Liver (tissue), 9 donors: Measurements from ENCODE around the gene NAMPT. TPM values are rescaled to one million over a fixed set of nuclear protein-coding genes. Genes with fewer than 3 reads are reported as not detected.

Experiments
- DNase-seq: peaks from one replicate; pipeline ENCODE4 v3.0.0-alpha.2; 2017; ENCODE audit warnings: low spot score
- H3K27ac ChIP-seq, 2 donors: one replicate each; pipeline ENCODE4 v1.7.0; 2013; ENCODE audit warnings: inconsistent platforms in 2 of 2, low read length in 2 of 2, control low read depth in 1 of 2, low read depth in 1 of 2, mild to moderate bottlenecking in 1 of 2
- H3K27me3 ChIP-seq, 4 donors: one replicate each; pipeline versions ENCODE4 v1.6.1 to v1.7.0; 2013; ENCODE audit warnings: low read length in 3 of 4, inconsistent platforms in 1 of 4, mild to moderate bottlenecking in 1 of 4, moderate library complexity in 1 of 4; ENCODE audit not compliant: control insufficient read depth in 4 of 4, insufficient read depth in 4 of 4
- H3K36me3 ChIP-seq, 4 donors: one replicate each; pipeline versions ENCODE4 v1.6.1 to v1.7.0; 2013; ENCODE audit warnings: low read length in 3 of 4, mild to moderate bottlenecking in 3 of 4, low read depth in 1 of 4, moderate library complexity in 1 of 4; ENCODE audit not compliant: control insufficient read depth in 4 of 4, insufficient read depth in 3 of 4
- H3K4me1 ChIP-seq, 4 donors: one replicate each; pipeline versions ENCODE4 v1.6.1 to v1.7.0; 2013; ENCODE audit warnings: low read length in 3 of 4, mild to moderate bottlenecking in 3 of 4, moderate library complexity in 1 of 4; ENCODE audit not compliant: control insufficient read depth in 4 of 4, insufficient read depth in 4 of 4
- H3K4me3 ChIP-seq, 3 donors: one replicate each; pipeline versions ENCODE4 v1.6.1 to v1.7.0; 2013; ENCODE audit warnings: low read length in 3 of 3, control low read depth in 1 of 3, low read depth in 1 of 3, mild to moderate bottlenecking in 1 of 3
- H3K9ac ChIP-seq, 2 donors: one replicate each; pipeline ENCODE4 v1.7.0; 2013; ENCODE audit warnings: low read length in 2 of 2, mild to moderate bottlenecking in 2 of 2, moderate library complexity in 2 of 2, control low read depth in 1 of 2, low read depth in 1 of 2
- H3K9me3 ChIP-seq, 4 donors: one replicate each; pipeline versions ENCODE4 v1.6.1 to v1.7.0; 2013; ENCODE audit warnings: low read length in 3 of 4; ENCODE audit not compliant: control insufficient read depth in 4 of 4
- EGR1 ChIP-seq, 2 donors: IDR thresholded peaks; 2 replicates each; pipeline ENCODE4 v1.6.1; 2016 to 2018; ENCODE audit warnings: antibody characterized with exemption in 2 of 2, low read depth in 2 of 2
- FOXA1 ChIP-seq: IDR thresholded peaks from 2 replicates; pipeline ENCODE4 v1.6.1; 2016; ENCODE audit warnings: antibody characterized with exemption
- FOXA2 ChIP-seq: IDR thresholded peaks from 2 replicates; pipeline ENCODE4 v1.6.1; 2016; ENCODE audit warnings: antibody characterized with exemption
- GABPA ChIP-seq, 2 donors: IDR thresholded peaks in 1 of 2; conservative IDR thresholded peaks in 1 of 2; 2 replicates each; pipeline ENCODE4 v1.6.1; 2016; ENCODE audit warnings: antibody characterized with exemption in 2 of 2, mild to moderate bottlenecking in 1 of 2, moderate library complexity in 1 of 2
- HNF4A ChIP-seq, 2 donors: conservative IDR thresholded peaks; 2 replicates each; pipeline ENCODE4 v1.6.1; 2016; ENCODE audit warnings: antibody characterized with exemption in 2 of 2, mild to moderate bottlenecking in 2 of 2
- JUND ChIP-seq, 2 donors: IDR thresholded peaks; 2 replicates each; pipeline ENCODE4 v1.6.1; 2016; ENCODE audit warnings: antibody characterized with exemption in 2 of 2
- NR2F2 ChIP-seq: IDR thresholded peaks from 2 replicates; pipeline ENCODE4 v1.6.1; 2016; ENCODE audit warnings: antibody characterized with exemption
- RAD21 ChIP-seq, 2 donors: IDR thresholded peaks; 2 replicates each; pipeline ENCODE4 v1.6.1; 2016; ENCODE audit warnings: antibody characterized with exemption in 2 of 2, mild to moderate bottlenecking in 2 of 2
- RXRA ChIP-seq, 2 donors: IDR thresholded peaks; 2 replicates each; pipeline ENCODE4 v1.6.1; 2017 to 2018; ENCODE audit warnings: antibody characterized with exemption in 2 of 2, mild to moderate bottlenecking in 1 of 2
- SP1 ChIP-seq: IDR thresholded peaks from 2 replicates; pipeline ENCODE4 v1.6.1; 2018; ENCODE audit warnings: antibody characterized with exemption, mild to moderate bottlenecking
- TAF1 ChIP-seq: conservative IDR thresholded peaks from 2 replicates; pipeline ENCODE4 v1.6.1; 2016; ENCODE audit warnings: antibody characterized with exemption, mild to moderate bottlenecking
- YY1 ChIP-seq: IDR thresholded peaks from 2 replicates; pipeline ENCODE4 v1.6.1; 2016; ENCODE audit warnings: antibody characterized with exemption, mild to moderate bottlenecking
- polyA plus RNA-seq, 2 donors: library from polyadenylated mRNA; stranded (reverse) in 1 of 2; unstranded in 1 of 2; fragments of 200-250 nt in 1 of 2; fragments of >200 nt in 1 of 2; fragmentation: Nextera tagmentation in 1 of 2; extraction: Ambion mirVana in 1 of 2; gene quantifications; one replicate each; pipeline versions ENCODE4 v1.2.1 to v1.2.3, GENCODE V29; 2013 to 2015
- total RNA-seq, 2 donors: library from RNA; depleted of rRNA; stranded (reverse); fragments of >200 nt; gene quantifications; one replicate each; pipeline ENCODE4 v1.2.3, GENCODE V29; 2014
- TF ChIP-seq, protein P1 (sequence below): IDR thresholded peaks from 2 replicates; pipeline ENCODE4 v1.6.1; 2016; ENCODE audit warnings: antibody characterized with exemption, mild to moderate bottlenecking
- TF ChIP-seq, protein P2 (sequence below): IDR thresholded peaks from 2 replicates; pipeline ENCODE4 v1.6.1; 2016; ENCODE audit warnings: antibody characterized with exemption
- TF ChIP-seq, protein P3 (sequence below): fragments of 150-350 bp; IDR thresholded peaks from 2 replicates; pipeline ENCODE4 v1.5.1; 2017; ENCODE audit warnings: improper control_type of control experiment, low read depth, low read length; ENCODE audit not compliant: missing input control
- TF ChIP-seq, protein P4 (sequence below): IDR thresholded peaks from 2 replicates; pipeline ENCODE4 v1.6.1; 2016; ENCODE audit warnings: antibody characterized with exemption
- TF ChIP-seq, protein P5 (sequence below): IDR thresholded peaks from 2 replicates; pipeline ENCODE4 v1.6.1; 2016; ENCODE audit warnings: antibody characterized with exemption
- donor health status: healthy.
- donor health status: healthy.
- donor health status: healthy.
- donor health status: healthy.
- donor health status: healthy.

NAMPT gene
- total and polyA plus RNA-seq, 4 donors = 20.8 to 444 (median 160) TPM

DNA sequence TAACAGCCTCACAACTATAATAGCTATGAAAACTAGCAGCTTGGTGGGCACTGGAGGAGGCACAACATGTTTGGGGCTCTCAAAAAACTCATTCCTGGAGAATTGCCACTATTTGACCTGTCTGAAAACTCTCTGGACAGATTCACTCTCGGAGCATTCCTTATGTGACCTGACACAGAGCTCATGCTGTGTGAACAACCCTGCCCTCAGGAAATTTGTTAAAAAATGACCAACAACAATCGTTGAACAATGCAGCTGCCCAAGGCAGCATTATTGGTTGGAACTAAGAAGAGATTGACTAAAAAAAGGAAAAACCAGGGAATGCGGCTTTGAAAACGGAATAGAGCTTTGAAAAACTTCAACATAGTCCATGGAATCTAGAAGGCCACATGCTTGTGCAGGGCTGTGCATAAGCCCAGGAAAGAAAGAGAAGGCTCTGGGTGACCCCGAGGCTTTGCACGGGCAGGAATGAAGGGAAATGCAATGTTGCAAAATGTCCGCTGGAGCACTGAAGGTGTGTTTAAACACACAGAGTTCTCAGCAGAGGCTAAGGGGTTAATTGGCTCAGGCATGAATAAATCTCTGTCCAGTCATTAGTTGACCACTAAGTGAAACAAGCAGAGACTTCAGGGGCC is 52.8 kb downstream of the NAMPT start (continued):
- TF ChIP-seq, protein P1, sequence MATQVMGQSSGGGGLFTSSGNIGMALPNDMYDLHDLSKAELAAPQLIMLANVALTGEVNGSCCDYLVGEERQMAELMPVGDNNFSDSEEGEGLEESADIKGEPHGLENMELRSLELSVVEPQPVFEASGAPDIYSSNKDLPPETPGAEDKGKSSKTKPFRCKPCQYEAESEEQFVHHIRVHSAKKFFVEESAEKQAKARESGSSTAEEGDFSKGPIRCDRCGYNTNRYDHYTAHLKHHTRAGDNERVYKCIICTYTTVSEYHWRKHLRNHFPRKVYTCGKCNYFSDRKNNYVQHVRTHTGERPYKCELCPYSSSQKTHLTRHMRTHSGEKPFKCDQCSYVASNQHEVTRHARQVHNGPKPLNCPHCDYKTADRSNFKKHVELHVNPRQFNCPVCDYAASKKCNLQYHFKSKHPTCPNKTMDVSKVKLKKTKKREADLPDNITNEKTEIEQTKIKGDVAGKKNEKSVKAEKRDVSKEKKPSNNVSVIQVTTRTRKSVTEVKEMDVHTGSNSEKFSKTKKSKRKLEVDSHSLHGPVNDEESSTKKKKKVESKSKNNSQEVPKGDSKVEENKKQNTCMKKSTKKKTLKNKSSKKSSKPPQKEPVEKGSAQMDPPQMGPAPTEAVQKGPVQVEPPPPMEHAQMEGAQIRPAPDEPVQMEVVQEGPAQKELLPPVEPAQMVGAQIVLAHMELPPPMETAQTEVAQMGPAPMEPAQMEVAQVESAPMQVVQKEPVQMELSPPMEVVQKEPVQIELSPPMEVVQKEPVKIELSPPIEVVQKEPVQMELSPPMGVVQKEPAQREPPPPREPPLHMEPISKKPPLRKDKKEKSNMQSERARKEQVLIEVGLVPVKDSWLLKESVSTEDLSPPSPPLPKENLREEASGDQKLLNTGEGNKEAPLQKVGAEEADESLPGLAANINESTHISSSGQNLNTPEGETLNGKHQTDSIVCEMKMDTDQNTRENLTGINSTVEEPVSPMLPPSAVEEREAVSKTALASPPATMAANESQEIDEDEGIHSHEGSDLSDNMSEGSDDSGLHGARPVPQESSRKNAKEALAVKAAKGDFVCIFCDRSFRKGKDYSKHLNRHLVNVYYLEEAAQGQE = no peak
- TF ChIP-seq NR2F2 (no peak), EGR1 (IDR thresholded peaks at IDR 0.05; ENCODE audit: low read depth in 2 of 2) (no peak), GABPA (IDR thresholded peaks at IDR 0.05 in 1 of 2, conservative IDR thresholded peaks at IDR 0.05 in 1 of 2) (no peak)
- TF ChIP-seq, protein P2, sequence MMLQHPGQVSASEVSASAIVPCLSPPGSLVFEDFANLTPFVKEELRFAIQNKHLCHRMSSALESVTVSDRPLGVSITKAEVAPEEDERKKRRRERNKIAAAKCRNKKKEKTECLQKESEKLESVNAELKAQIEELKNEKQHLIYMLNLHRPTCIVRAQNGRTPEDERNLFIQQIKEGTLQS = no peak

DNA sequence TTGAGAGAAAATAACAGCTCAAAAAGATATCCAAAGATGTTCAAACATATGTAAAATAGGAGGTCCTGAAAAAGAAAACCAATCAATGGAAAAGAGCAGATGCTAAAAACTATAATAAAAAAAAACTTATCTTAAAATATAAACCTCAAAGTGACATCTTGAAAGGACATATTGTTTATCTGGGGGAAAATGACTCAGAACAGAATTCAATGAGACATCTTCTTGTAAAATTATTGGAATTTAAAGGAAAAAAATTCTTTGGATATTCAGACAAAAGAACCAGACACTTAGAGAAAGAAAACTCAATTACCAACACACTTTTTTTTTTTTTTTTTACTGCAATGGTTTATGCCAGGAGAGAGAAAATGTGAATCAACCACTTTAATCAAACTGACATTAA is 58.9 kb downstream of the NAMPT start:
- Histone ChIP-seq H3K9ac (no peak overlapping the region), H3K4me1 (no peaks in the 10 kb centered on the region), H3K36me3 (no peaks in the 10 kb centered on the region), H3K4me3 (no peak overlapping the region), H3K9me3 (no peaks in the 10 kb centered on the region), H3K27ac (no peak overlapping the region), H3K27me3 (no peaks in the 10 kb centered on the region)
- TF ChIP-seq FOXA2 (no peak), RAD21 (IDR thresholded peaks at IDR 0.05) (no peak), RXRA (IDR thresholded peaks at IDR 0.05) (no peak), FOXA1 (no peak), TAF1 (no peak), SP1 (no peak), NR2F2 (no peak), HNF4A (conservative IDR thresholded peaks at IDR 0.05) (no peak), GABPA (IDR thresholded peaks at IDR 0.05 in 1 of 2, conservative IDR thresholded peaks at IDR 0.05 in 1 of 2) (no peak), JUND (IDR thresholded peaks at IDR 0.05) (no peak), EGR1 (IDR thresholded peaks at IDR 0.05; ENCODE audit: low read depth in 2 of 2) (no peak), YY1 (no peak)
- TF ChIP-seq, protein P1 = no peak
- TF ChIP-seq, protein P3, sequence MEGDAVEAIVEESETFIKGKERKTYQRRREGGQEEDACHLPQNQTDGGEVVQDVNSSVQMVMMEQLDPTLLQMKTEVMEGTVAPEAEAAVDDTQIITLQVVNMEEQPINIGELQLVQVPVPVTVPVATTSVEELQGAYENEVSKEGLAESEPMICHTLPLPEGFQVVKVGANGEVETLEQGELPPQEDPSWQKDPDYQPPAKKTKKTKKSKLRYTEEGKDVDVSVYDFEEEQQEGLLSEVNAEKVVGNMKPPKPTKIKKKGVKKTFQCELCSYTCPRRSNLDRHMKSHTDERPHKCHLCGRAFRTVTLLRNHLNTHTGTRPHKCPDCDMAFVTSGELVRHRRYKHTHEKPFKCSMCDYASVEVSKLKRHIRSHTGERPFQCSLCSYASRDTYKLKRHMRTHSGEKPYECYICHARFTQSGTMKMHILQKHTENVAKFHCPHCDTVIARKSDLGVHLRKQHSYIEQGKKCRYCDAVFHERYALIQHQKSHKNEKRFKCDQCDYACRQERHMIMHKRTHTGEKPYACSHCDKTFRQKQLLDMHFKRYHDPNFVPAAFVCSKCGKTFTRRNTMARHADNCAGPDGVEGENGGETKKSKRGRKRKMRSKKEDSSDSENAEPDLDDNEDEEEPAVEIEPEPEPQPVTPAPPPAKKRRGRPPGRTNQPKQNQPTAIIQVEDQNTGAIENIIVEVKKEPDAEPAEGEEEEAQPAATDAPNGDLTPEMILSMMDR = no peak
- TF ChIP-seq, protein P4, sequence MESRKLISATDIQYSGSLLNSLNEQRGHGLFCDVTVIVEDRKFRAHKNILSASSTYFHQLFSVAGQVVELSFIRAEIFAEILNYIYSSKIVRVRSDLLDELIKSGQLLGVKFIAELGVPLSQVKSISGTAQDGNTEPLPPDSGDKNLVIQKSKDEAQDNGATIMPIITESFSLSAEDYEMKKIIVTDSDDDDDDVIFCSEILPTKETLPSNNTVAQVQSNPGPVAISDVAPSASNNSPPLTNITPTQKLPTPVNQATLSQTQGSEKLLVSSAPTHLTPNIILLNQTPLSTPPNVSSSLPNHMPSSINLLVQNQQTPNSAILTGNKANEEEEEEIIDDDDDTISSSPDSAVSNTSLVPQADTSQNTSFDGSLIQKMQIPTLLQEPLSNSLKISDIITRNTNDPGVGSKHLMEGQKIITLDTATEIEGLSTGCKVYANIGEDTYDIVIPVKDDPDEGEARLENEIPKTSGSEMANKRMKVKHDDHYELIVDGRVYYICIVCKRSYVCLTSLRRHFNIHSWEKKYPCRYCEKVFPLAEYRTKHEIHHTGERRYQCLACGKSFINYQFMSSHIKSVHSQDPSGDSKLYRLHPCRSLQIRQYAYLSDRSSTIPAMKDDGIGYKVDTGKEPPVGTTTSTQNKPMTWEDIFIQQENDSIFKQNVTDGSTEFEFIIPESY = no peak
- TF ChIP-seq, protein P5, sequence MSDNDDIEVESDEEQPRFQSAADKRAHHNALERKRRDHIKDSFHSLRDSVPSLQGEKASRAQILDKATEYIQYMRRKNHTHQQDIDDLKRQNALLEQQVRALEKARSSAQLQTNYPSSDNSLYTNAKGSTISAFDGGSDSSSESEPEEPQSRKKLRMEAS = no peak
- TF ChIP-seq, protein P2 = no peak
- DNase-seq = no peak
